Stimulated activated naive B cell treated with anti-CD40 and anti-IgM and Interleukin-4, amounts not matched to agents 10 μg/mL and 1 μg/mL and 100 μg/mL, for 72 hours (primary cell): ENCODE results near the gene PAX4.

ENCODE experiments used
- ATAC-seq, 2 donors: fragments of 150-1000 bp; cut with Tn5 transposase; replicated peaks; 2 replicates each; pipeline ENCODE4 v1.10.0; 2021; ENCODE audit warnings: moderate library complexity in 1 of 2
- DNase-seq: peaks from one replicate; pipeline ENCODE4 v3.0.0; 2021
- H3K27ac Mint-ChIP-seq: one replicate; pipeline ENCODE4 v1.8.0; 2022; ENCODE audit warnings: mild to moderate bottlenecking, mixed read lengths
- H3K27me3 Mint-ChIP-seq, 2 donors: one replicate each; pipeline ENCODE4 v1.8.0; 2022; ENCODE audit warnings: mixed read lengths in 2 of 2
- H3K36me3 Mint-ChIP-seq, 2 donors: one replicate each; pipeline ENCODE4 v1.8.0; 2022; ENCODE audit warnings: mixed read lengths in 2 of 2, mild to moderate bottlenecking in 1 of 2
- H3K4me1 Mint-ChIP-seq, 2 donors: one replicate each; pipeline ENCODE4 v1.8.0; 2022; ENCODE audit warnings: mixed read lengths in 2 of 2, mild to moderate bottlenecking in 1 of 2
- H3K4me3 Mint-ChIP-seq, 2 donors: one replicate each; pipeline ENCODE4 v1.8.0; 2022; ENCODE audit warnings: mild to moderate bottlenecking in 2 of 2, mixed read lengths in 2 of 2, moderate library complexity in 1 of 2
- H3K9me3 Mint-ChIP-seq, 2 donors: one replicate each; pipeline ENCODE4 v1.8.0; 2022; ENCODE audit warnings: mixed read lengths in 2 of 2, mild to moderate bottlenecking in 1 of 2

The PAX4 gene

GRCh38 chr7:127616724-127617123, 1.2 kb downstream of the PAX4 start:
- H3K27me3 Mint-ChIP-seq = peaks cover 61 to 68% of the 10 kb centered on the region in 2 donors
- DNase-seq = no peak
- ATAC-seq = no peak
- H3K9me3 Mint-ChIP-seq = peaks cover 3 to 9% of the 10 kb centered on the region in 2 donors
- H3K4me1 Mint-ChIP-seq = peaks cover 9 to 13% of the 10 kb centered on the region in 2 donors
- no peak overlapping the region for H3K27ac Mint-ChIP-seq
- no peaks in the 10 kb centered on the region for H3K36me3 Mint-ChIP-seq
- no peak overlapping the region for H3K4me3 Mint-ChIP-seq

DNA sequence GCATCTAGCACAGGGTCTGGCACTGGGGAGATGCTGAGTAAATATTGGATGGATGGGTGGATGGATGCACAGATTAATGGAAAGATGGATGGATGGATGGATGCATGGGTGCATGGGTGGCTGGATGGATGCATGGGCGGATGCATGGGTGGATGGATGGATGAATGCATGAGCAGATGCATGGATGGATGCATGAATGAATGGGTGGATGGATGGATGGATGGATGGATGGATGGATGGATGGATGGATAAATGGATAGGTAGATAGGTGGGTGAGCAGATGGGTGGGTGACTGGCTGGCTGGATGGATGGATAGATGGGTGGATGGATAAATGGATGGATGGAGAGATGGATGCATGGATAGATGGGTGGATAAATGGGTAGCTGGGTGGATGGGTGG, 5.7 kb downstream of the PAX4 start:
- DNase-seq = no peak
- Mint-ChIP-seq H3K4me3 (no peak overlapping the region), H3K9me3 (peaks cover 7 to 10% of the 10 kb centered on the region in 2 donors), H3K4me1 (no peaks in the 10 kb centered on the region), H3K27me3 (peaks cover 21 to 25% of the 10 kb centered on the region in 2 donors), H3K27ac (no peak overlapping the region), H3K36me3 (no peaks in the 10 kb centered on the region)
- ATAC-seq = no peak

- no peak overlapping the region for H3K4me3 Mint-ChIP-seq
- H3K27me3 Mint-ChIP-seq = peaks cover 21 to 24% of the 10 kb centered on the region in 2 donors
- no peak overlapping the region for H3K27ac Mint-ChIP-seq
- no peaks in the 10 kb centered on the region for H3K4me1 Mint-ChIP-seq
- DNase-seq = no peak
- H3K36me3 Mint-ChIP-seq = no peaks in the 10 kb centered on the region
- ATAC-seq = no peak
- peaks cover 7 to 10% of the 10 kb centered on the region in 2 donors for H3K9me3 Mint-ChIP-seq
These were observed 8.6 kb downstream of the PAX4 start for GRCh38 chr7:127609297-127609696.

DNA sequence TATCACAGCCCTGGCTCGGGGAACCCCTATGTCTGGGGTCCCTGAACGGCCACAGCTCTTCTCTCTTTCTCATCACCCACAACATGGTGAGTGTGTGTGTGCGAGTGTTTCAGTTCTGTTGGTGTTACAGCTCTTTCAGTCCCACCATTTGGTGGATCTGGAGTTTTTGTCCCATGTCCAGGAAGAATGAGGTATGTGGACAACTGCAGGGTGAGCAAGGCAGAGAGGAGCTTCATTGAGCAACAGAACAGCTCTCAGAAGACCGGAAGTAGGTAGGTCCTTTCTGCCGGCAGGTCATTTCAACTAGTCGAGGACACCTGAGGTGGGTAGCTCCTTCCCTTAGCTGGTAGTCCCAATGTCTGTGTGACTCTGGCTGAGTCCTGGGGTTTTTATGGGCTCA, 9.5 kb downstream of the PAX4 start:
- DNase-seq = no peak
- H3K4me1 Mint-ChIP-seq = no peaks in the 10 kb centered on the region

DNA sequence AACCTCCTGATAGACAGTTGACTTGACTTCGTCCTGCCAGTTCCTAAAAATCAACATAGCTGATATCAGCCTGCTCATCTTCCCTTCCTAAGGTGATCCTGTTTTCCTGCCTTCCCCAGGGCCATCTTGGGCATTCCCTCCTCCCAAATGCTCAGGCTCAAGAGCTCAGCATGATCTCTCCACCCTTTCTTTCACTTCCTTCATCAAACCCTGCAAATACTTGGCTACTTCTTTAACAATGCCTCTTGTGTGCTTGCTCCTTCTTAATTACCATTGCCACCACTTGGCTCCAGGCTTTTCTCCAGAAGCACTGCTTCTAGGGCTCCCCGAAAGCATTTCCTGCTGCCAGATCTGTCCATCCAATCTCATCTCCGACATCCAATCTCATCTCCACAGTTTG, 17.1 kb downstream of the PAX4 start:
- no peaks in the 10 kb centered on the region for H3K9me3 Mint-ChIP-seq
- no peaks in the 10 kb centered on the region for H3K4me1 Mint-ChIP-seq
- no peak overlapping the region for H3K27ac Mint-ChIP-seq
- no peak overlapping the region for H3K4me3 Mint-ChIP-seq
- H3K27me3 Mint-ChIP-seq = peaks cover 9 to 13% of the 10 kb centered on the region in 2 donors
- DNase-seq = no peak
- H3K36me3 Mint-ChIP-seq = no peaks in the 10 kb centered on the region
- ATAC-seq = no peak

More for the DNA sequence above, 9.5 kb downstream of the PAX4 start:
- H3K9me3 Mint-ChIP-seq = peaks cover 7 to 10% of the 10 kb centered on the region in 2 donors
- H3K36me3 Mint-ChIP-seq = no peaks in the 10 kb centered on the region
- H3K27me3 Mint-ChIP-seq = peaks cover 18 to 19% of the 10 kb centered on the region in 2 donors
- no peak overlapping the region for H3K27ac Mint-ChIP-seq
- ATAC-seq = no peak
- no peak overlapping the region for H3K4me3 Mint-ChIP-seq

- H3K27ac Mint-ChIP-seq = no peak overlapping the region
- peaks cover 9 to 12% of the 10 kb centered on the region in 2 donors for H3K4me1 Mint-ChIP-seq
- peaks cover 9 to 13% of the 10 kb centered on the region in 2 donors for H3K27me3 Mint-ChIP-seq
- H3K9me3 Mint-ChIP-seq = no peaks in the 10 kb centered on the region
- ATAC-seq = no peak
- DNase-seq = no peak
- no peak overlapping the region for H3K4me3 Mint-ChIP-seq
- H3K36me3 Mint-ChIP-seq = no peaks in the 10 kb centered on the region
These were observed 19.6 kb downstream of the PAX4 start for GRCh38 chr7:127598318-127598717.

GRCh38 chr7:127595737-127596136, 22.2 kb downstream of the PAX4 start:
- no peak for DNase-seq
- no peak overlapping the region for H3K4me3 Mint-ChIP-seq
- H3K4me1 Mint-ChIP-seq = peaks cover 15 to 22% of the 10 kb centered on the region in 2 donors
- peaks cover 11 to 13% of the 10 kb centered on the region in 2 donors for H3K36me3 Mint-ChIP-seq
- no peak overlapping the region for H3K27ac Mint-ChIP-seq
- ATAC-seq = no peak
- no peaks in the 10 kb centered on the region for H3K9me3 Mint-ChIP-seq
- peaks cover 6 to 9% of the 10 kb centered on the region in 2 donors for H3K27me3 Mint-ChIP-seq

DNA sequence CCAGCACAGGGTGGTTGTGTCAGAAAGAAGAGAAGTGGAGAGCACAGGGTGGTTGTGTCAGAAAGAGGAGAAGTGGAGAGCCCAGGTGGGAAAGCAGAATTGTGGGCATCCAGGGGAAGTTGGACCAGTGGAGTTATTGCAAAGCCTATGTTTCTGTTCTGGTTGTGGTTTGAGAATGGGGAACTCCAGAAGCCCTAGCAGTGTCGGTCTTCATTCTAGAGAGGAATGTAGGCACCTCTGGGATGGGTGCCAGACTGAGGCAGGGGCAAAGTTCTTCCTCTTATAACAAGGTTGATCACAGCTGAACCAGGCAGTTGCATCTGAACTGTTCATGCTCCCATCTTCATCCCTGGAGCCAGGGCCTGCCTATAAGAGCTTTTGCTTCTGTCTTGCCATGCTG, 23.5 kb downstream of the PAX4 start:
- H3K4me1 Mint-ChIP-seq = peaks cover 23 to 34% of the 10 kb centered on the region in 2 donors
- H3K36me3 Mint-ChIP-seq = peaks cover 16 to 22% of the 10 kb centered on the region in 2 donors
- no peak overlapping the region for H3K4me3 Mint-ChIP-seq
- H3K9me3 Mint-ChIP-seq = no peaks in the 10 kb centered on the region
- H3K27ac Mint-ChIP-seq = no peak overlapping the region
- peaks cover 0 to 9% of the 10 kb centered on the region in 2 donors for H3K27me3 Mint-ChIP-seq
- DNase-seq = peak; percentile 12
- ATAC-seq = peak; percentile 72 to 90

DNA sequence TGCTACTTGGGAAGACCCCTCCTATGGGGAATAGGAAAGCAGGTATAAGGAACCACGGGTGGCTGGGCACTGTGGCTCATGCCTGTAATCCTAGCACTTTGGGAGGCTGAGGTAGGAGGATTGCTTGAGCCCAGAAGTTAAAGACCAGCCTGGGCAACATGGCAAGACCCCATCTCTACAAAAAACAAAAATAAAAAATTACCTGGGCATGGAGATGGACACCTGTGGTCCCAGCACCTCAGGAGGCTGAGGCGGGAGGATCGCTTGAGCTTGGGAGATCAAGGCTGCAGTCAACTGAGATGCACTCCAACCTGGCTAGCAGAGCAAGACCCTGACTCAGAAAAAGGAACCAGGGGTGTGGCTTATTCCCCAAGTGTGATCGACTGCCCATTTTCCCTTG, 25.4 kb downstream of the PAX4 start:
- H3K9me3 Mint-ChIP-seq = no peaks in the 10 kb centered on the region
- H3K4me3 Mint-ChIP-seq = no peak overlapping the region
- no peak for ATAC-seq
- no peak for DNase-seq
- H3K27me3 Mint-ChIP-seq = no peaks in the 10 kb centered on the region
- peak overlapping the region; percentile 25 for H3K27ac Mint-ChIP-seq
- H3K36me3 Mint-ChIP-seq = peaks cover 16 to 22% of the 10 kb centered on the region in 2 donors
- peaks cover 28 to 46% of the 10 kb centered on the region in 2 donors for H3K4me1 Mint-ChIP-seq

DNA sequence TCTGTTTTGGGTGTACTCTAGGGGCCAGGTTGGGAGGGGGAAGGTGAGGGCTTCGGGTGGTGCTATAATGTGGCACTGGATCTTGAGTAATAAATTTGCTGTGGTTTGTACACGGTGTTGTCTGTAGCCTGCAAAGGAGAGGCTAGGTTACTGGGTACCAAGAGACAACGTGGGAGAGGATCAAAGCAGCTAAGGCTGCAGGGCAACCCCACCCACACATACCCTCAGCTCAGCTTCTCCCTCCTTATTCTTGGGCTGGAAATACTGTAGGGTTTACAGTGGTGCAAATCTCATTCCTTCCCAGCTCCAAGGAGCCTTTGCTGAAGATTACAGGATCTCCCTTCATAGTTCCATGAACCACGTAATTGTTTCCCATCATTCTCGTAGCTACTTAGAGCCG, 26.4 kb downstream of the PAX4 start:
- ATAC-seq = no peak
- Mint-ChIP-seq H3K27me3 (no peaks in the 10 kb centered on the region), H3K9me3 (no peaks in the 10 kb centered on the region), H3K4me1 (peaks cover 28 to 47% of the 10 kb centered on the region in 2 donors), H3K27ac (no peak overlapping the region), H3K36me3 (peaks cover 16 to 22% of the 10 kb centered on the region in 2 donors), H3K4me3 (no peak overlapping the region)
- DNase-seq = no peak

- no peaks in the 10 kb centered on the region for H3K27me3 Mint-ChIP-seq
- no peak overlapping the region for H3K27ac Mint-ChIP-seq
- ATAC-seq = no peak
- peaks cover 31 to 51% of the 10 kb centered on the region in 2 donors for H3K4me1 Mint-ChIP-seq
- H3K36me3 Mint-ChIP-seq = peaks cover 16 to 22% of the 10 kb centered on the region in 2 donors
- no peak for DNase-seq
- no peaks in the 10 kb centered on the region for H3K9me3 Mint-ChIP-seq
- H3K4me3 Mint-ChIP-seq = no peak overlapping the region
These were observed 26.8 kb downstream of the PAX4 start for GRCh38 chr7:127591189-127591588.

DNA sequence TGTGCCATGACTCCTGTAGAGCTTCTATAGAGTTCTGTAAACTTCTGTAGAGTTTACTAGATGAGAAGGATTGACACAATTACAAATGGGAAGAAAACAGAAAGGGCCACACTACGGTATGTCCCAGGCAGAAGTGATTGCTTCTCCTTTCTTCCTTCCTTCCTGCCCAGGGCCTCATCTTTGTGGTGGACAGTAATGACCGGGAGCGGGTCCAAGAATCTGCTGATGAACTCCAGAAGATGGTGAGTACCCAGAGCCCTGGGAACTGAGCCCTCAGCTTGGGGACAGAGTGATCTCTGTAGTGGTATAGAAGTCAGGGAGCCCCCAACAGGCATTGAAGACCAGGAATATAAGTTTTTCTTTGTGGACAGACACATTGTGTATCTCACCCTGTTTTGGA, 28.0 kb downstream of the PAX4 start:
- Mint-ChIP-seq H3K4me1 (peaks cover 34 to 55% of the 10 kb centered on the region in 2 donors), H3K27me3 (no peaks in the 10 kb centered on the region), H3K36me3 (peaks cover 16 to 22% of the 10 kb centered on the region in 2 donors), H3K9me3 (no peaks in the 10 kb centered on the region), H3K4me3 (peak overlapping the region in 1 of 2 donors; percentile 95), H3K27ac (no peak overlapping the region)
- DNase-seq (no peak), ATAC-seq (no peak)

- Mint-ChIP-seq H3K4me3 (peak overlapping the region; percentile 95 to 97), H3K27ac (peak overlapping the region; percentile 93), H3K27me3 (no peaks in the 10 kb centered on the region), H3K4me1 (peaks cover 34 to 56% of the 10 kb centered on the region in 2 donors), H3K36me3 (peaks cover 16 to 27% of the 10 kb centered on the region in 2 donors), H3K9me3 (no peaks in the 10 kb centered on the region)
- peak; percentile 9 for DNase-seq
- peak in 1 of 2 donors; percentile 3 for ATAC-seq
These were observed 29.1 kb downstream of the PAX4 start for GRCh38 chr7:127588697-127589482.

GRCh38 chr7:127588019-127588696, 29.8 kb downstream of the PAX4 start, which contains the start of gene ARF5:
Gene ARF5, plus strand, starts transcription at chr7:127588411. Its CDS starts 88 bp downstream, at chr7:127588499.
- Mint-ChIP-seq H3K36me3 (peaks cover 16 to 32% of the 10 kb centered on the region in 2 donors), H3K9me3 (no peaks in the 10 kb centered on the region), H3K4me1 (peaks cover 40 to 64% of the 10 kb centered on the region in 2 donors), H3K27me3 (no peaks in the 10 kb centered on the region), H3K4me3 (peak within 1 kb of the TSS; percentile 95 to 97), H3K27ac (peak within 1 kb of the TSS; percentile 93)
- ATAC-seq (peak; percentile 82 to 85), DNase-seq (peak; percentile 82)
